ENCODE measurements around the gene RAB8B.

RAB8B gene

DNA sequence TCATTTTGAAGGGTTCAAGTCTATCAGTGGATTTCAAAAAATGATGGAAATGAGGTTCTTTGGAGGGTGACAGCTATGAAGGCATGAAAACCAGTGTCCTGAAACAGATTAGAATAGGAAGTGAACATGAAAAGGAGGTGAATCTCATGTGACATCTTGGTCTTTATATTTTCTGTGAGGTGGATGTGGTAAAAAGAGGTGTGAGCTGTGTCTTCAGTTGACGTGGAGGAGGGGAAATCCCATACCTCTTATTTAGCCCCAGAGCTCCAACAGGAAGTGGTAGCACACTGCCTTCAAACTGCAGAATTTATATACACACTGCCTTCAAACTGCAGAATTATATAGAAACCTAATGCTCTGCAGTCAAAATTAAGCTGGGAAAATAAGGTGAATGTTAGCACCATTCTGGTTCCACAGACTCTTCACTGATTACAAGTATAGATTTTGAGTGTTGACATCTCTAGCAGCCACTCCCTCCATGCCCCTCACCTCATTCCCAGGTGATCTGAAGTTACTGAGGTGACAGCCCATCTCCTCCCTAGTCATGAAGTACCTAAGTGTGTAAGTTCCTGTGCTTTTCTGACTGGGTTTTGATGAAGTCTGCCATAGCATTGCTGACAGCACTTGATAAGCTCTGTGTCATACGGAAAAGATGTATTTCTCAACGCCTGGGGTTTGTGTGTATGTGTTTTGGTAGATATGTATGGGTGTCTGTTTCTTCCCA, 2.7 kb downstream of the RAB8B start:
- Mint-ChIP-seq H3K4me3 (peak overlapping the region; percentile 56 to 68 (median 65)), H3K9me3 (no peaks in the 10 kb centered on the region), H3K36me3 (ENCODE audit: low read depth) (no peaks in the 10 kb centered on the region), H3K27me3 (ENCODE audit: low read depth) (no peaks in the 10 kb centered on the region), H3K4me1 (peaks cover 62% of the 10 kb centered on the region), H3K27ac (peak overlapping the region in 1 of 3 experiments; percentile 5)
- TF ChIP-seq, protein P1, sequence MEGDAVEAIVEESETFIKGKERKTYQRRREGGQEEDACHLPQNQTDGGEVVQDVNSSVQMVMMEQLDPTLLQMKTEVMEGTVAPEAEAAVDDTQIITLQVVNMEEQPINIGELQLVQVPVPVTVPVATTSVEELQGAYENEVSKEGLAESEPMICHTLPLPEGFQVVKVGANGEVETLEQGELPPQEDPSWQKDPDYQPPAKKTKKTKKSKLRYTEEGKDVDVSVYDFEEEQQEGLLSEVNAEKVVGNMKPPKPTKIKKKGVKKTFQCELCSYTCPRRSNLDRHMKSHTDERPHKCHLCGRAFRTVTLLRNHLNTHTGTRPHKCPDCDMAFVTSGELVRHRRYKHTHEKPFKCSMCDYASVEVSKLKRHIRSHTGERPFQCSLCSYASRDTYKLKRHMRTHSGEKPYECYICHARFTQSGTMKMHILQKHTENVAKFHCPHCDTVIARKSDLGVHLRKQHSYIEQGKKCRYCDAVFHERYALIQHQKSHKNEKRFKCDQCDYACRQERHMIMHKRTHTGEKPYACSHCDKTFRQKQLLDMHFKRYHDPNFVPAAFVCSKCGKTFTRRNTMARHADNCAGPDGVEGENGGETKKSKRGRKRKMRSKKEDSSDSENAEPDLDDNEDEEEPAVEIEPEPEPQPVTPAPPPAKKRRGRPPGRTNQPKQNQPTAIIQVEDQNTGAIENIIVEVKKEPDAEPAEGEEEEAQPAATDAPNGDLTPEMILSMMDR (IDR thresholded peaks at IDR 0.05; ENCODE audit: unreplicated experiment in 3 of 3) = no peak

DNA sequence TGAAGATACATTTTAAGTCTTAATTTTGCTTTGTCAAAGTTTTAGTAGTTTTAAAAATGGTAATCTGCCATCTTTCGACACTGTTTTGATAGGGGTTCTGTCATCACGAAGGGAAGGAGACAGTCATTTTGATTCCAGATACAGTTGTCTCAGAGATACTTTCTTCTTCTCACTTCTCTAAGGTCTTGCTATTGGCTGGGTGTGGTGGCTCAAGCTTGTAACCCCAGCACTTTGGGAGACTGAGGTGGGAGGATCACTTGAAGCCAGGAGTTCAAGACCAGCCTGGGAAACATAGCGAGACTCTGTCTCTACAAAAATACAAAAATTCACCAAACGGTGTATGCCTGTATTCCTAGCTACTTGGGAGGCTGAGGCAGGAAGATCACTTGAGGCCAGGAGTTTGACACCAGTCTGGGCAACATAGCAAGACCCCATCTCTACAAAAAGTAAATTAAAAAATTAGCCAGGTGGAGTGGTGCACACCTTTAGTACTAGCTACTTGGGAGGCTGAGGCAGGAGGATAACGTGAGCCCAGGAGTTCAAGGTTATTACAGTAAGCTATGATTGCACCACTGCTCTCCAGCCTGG, 3.3 kb downstream of the RAB8B start:
- Mint-ChIP-seq H3K27me3 (ENCODE audit: low read depth) (no peaks in the 10 kb centered on the region), H3K4me3 (peak overlapping the region in 2 of 3 experiments; percentile 49 to 55), H3K36me3 (ENCODE audit: low read depth) (no peaks in the 10 kb centered on the region), H3K27ac (peak overlapping the region in 1 of 3 experiments; percentile 5), H3K4me1 (peaks cover 65% of the 10 kb centered on the region), H3K9me3 (no peaks in the 10 kb centered on the region)
- TF ChIP-seq, protein P1 (IDR thresholded peaks at IDR 0.05; ENCODE audit: unreplicated experiment in 3 of 3) = no peak

DNA sequence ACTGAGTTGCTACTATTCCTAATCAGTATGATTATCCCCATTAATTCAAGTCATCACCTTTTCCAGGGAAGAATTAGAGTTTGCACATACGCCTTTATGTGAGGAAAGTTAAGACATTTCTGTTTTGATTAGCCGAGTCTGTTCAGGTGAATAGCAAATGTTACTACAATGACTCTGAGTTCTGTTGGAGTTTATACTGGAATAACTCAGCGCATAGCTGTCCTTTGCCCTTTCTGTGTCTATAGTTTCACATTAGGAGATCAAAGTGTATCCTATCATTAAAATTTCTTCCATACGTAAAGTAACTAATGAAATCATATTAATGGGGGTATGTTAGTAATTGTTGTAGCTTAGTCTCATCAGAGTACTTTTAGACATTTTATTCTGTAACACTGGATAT, 4.9 kb downstream of the RAB8B start:
- H3K9me3 Mint-ChIP-seq = no peaks in the 10 kb centered on the region

DNA sequence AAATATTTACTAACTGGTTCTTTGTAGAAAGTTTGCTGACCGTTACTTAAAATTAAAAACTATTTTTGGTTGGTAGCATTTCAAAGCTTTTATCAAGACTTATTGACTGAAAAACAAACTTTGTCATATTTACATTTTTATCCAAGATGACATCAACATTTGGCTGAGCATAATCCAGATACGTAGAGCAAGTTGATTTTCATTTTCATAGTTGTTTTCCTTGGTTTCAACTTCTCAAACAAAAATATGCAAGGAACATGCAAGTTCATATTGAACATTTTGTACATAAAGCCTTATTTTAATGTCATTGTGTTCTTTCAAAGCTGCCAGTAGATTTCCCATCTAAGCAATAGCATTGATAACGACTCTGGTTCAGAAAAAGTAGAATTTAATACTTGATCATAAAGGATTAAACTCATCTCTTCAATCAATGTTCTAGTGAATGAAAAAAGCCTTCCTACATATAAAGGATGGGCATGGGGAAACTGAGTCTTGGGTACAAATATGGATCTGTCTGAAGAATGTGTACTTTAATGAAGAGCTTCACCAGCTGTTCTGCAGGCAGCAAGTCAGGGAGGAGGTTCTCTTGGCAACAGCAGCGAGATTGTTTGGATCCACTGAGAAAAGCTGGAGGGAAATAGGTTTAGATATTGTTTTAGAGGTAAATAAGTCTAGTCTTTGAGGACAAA, 5.6 kb downstream of the RAB8B start:
- Mint-ChIP-seq H3K27me3 (ENCODE audit: low read depth) (no peaks in the 10 kb centered on the region), H3K4me1 (peaks cover 77% of the 10 kb centered on the region), H3K27ac (peak overlapping the region in 2 of 3 experiments; percentile 74 to 89), H3K9me3 (no peaks in the 10 kb centered on the region), H3K36me3 (ENCODE audit: low read depth) (no peaks in the 10 kb centered on the region), H3K4me3 (peak overlapping the region in 2 of 3 experiments; percentile 13 to 51)
- TF ChIP-seq, protein P1 (IDR thresholded peaks at IDR 0.05; ENCODE audit: unreplicated experiment in 3 of 3) = no peak

More for the DNA sequence above, 4.9 kb downstream of the RAB8B start:
- H3K4me3 Mint-ChIP-seq = peak overlapping the region in 1 of 3 experiments; percentile 53
- H3K36me3 Mint-ChIP-seq (ENCODE audit: low read depth) = no peaks in the 10 kb centered on the region
- peak overlapping the region in 2 of 3 experiments; percentile 46 to 71 for H3K27ac Mint-ChIP-seq
- H3K4me1 Mint-ChIP-seq = peaks cover 74% of the 10 kb centered on the region
- H3K27me3 Mint-ChIP-seq (ENCODE audit: low read depth) = no peaks in the 10 kb centered on the region
- TF ChIP-seq, protein P1 (IDR thresholded peaks at IDR 0.05; ENCODE audit: unreplicated experiment in 3 of 3) = no peak

DNA sequence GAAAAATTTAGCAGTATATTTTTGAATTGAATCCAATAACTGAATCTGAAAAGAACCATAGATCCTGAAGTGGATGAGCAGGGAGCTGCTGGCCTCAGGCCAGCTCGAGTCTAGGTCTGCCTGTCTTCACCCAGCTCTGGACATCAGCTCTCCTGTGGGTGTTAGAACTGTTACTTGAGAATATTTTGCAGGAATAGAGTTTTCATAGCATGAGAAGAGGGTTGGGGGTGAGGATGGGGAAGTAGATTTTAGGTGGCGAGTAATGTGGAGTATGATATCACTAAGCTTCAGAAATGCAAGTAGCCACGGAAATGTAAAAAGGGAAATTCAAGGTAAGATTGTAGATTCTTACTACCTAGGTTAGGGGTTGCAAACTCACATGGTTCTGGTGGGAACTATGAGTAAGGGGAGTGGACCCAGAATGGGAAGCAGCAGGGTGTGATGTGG, 6.2 kb downstream of the RAB8B start:
- H3K27ac Mint-ChIP-seq = peak overlapping the region; percentile 21 to 89 (median 74)
- H3K4me3 Mint-ChIP-seq = peak overlapping the region in 1 of 3 experiments; percentile 51
- H3K4me1 Mint-ChIP-seq = peaks cover 75% of the 10 kb centered on the region
- peaks cover 2% of the 10 kb centered on the region for H3K36me3 Mint-ChIP-seq (ENCODE audit: low read depth)
- H3K9me3 Mint-ChIP-seq = no peaks in the 10 kb centered on the region
- TF ChIP-seq, protein P1 (IDR thresholded peaks at IDR 0.05; ENCODE audit: unreplicated experiment in 3 of 3) = no peak
- no peaks in the 10 kb centered on the region for H3K27me3 Mint-ChIP-seq (ENCODE audit: low read depth)

All from nephron (organoid).